ENCODE results near the gene CDYL.

The CDYL gene

GRCh38 chr6:4967301-4968030 lies 191.3 kb downstream of the CDYL start:
- Mint-ChIP-seq H3K36me3 (no peaks in the 10 kb centered on the region), H3K4me3 (no peak overlapping the region), H3K27me3 (peaks cover 0 to 18% of the 10 kb centered on the region in 2 donors), H3K9me3 (no peaks in the 10 kb centered on the region), H3K4me1 (no peaks in the 10 kb centered on the region), H3K27ac (no peak overlapping the region)
- ATAC-seq (replicated peaks) (no peak), DNase-seq (no peak)

- Mint-ChIP-seq H3K27ac (no peak overlapping the region), H3K9me3 (no peaks in the 10 kb centered on the region), H3K4me1 (no peaks in the 10 kb centered on the region), H3K36me3 (no peaks in the 10 kb centered on the region), H3K4me3 (no peak overlapping the region), H3K27me3 (peaks cover 0 to 18% of the 10 kb centered on the region in 2 donors)
- ATAC-seq (replicated peaks): no peak
- no peak for DNase-seq
Measured at GRCh38 chr6:4969609-4970285, 193.5 kb downstream of the CDYL start.

GRCh38 chr6:4970739-4971395 lies 194.7 kb downstream of the CDYL start:
- Mint-ChIP-seq H3K9me3 (no peaks in the 10 kb centered on the region), H3K27ac (no peak overlapping the region), H3K36me3 (no peaks in the 10 kb centered on the region), H3K27me3 (peaks cover 0 to 15% of the 10 kb centered on the region in 2 donors), H3K4me1 (no peaks in the 10 kb centered on the region), H3K4me3 (no peak overlapping the region)
- ATAC-seq (replicated peaks): no peak
- no peak for DNase-seq

GRCh38 chr6:4971851-4972250 lies 195.6 kb downstream of the CDYL start:
- no peak for ATAC-seq (replicated peaks)
- peaks cover 2 to 5% of the 10 kb centered on the region in 2 donors for H3K9me3 Mint-ChIP-seq

GRCh38 chr6:4972438-4972837 lies 196.2 kb downstream of the CDYL start:
- ATAC-seq (replicated peaks) (no peak), DNase-seq (no peak)
- peaks cover 13 to 14% of the 10 kb centered on the region in 2 donors for H3K27me3 Mint-ChIP-seq
- H3K4me1 Mint-ChIP-seq: no peaks in the 10 kb centered on the region
- peaks cover 0 to 4% of the 10 kb centered on the region in 2 donors for H3K36me3 Mint-ChIP-seq
- H3K27ac Mint-ChIP-seq: no peak overlapping the region
- H3K4me3 Mint-ChIP-seq: no peak overlapping the region
- H3K9me3 Mint-ChIP-seq: peaks cover 6 to 8% of the 10 kb centered on the region in 2 donors

More at GRCh38 chr6:4971851-4972250, 195.6 kb downstream of the CDYL start:
- peaks cover 7 to 14% of the 10 kb centered on the region in 2 donors for H3K27me3 Mint-ChIP-seq
- no peak overlapping the region for H3K27ac Mint-ChIP-seq
- no peak for DNase-seq
- H3K4me3 Mint-ChIP-seq: no peak overlapping the region
- no peaks in the 10 kb centered on the region for H3K4me1 Mint-ChIP-seq
- H3K36me3 Mint-ChIP-seq: peaks cover 0 to 4% of the 10 kb centered on the region in 2 donors

- Mint-ChIP-seq H3K27ac (no peak overlapping the region), H3K9me3 (peaks cover 8% of the 10 kb centered on the region in 2 donors), H3K4me1 (no peaks in the 10 kb centered on the region), H3K4me3 (no peak overlapping the region), H3K36me3 (peaks cover 0 to 5% of the 10 kb centered on the region in 2 donors), H3K27me3 (peaks cover 13 to 14% of the 10 kb centered on the region in 2 donors)
- no peak for DNase-seq
- ATAC-seq (replicated peaks): no peak
Measured at GRCh38 chr6:4973415-4973814, 197.2 kb downstream of the CDYL start.

- Mint-ChIP-seq H3K27ac (no peak overlapping the region), H3K9me3 (peaks cover 10% of the 10 kb centered on the region in 2 donors), H3K27me3 (peaks cover 13 to 14% of the 10 kb centered on the region in 2 donors), H3K36me3 (peaks cover 0 to 12% of the 10 kb centered on the region in 2 donors), H3K4me3 (no peak overlapping the region), H3K4me1 (no peaks in the 10 kb centered on the region)
- no peak for DNase-seq
- no peak for ATAC-seq (replicated peaks)
Measured at GRCh38 chr6:4973982-4974745, 198.0 kb downstream of the CDYL start.

GRCh38 chr6:4974962-4975361 lies 198.8 kb downstream of the CDYL start:
- ATAC-seq (replicated peaks) (no peak), DNase-seq (no peak)
- Mint-ChIP-seq H3K36me3 (peaks cover 0 to 17% of the 10 kb centered on the region in 2 donors), H3K4me1 (no peaks in the 10 kb centered on the region), H3K27ac (no peak overlapping the region), H3K9me3 (peaks cover 14 to 15% of the 10 kb centered on the region in 2 donors), H3K4me3 (no peak overlapping the region), H3K27me3 (peaks cover 13 to 14% of the 10 kb centered on the region in 2 donors)

- H3K4me1 Mint-ChIP-seq: no peaks in the 10 kb centered on the region
- no peak overlapping the region for H3K4me3 Mint-ChIP-seq
- H3K27ac Mint-ChIP-seq: no peak overlapping the region
- no peak for DNase-seq
- no peak for ATAC-seq (replicated peaks)
- peaks cover 0 to 21% of the 10 kb centered on the region in 2 donors for H3K36me3 Mint-ChIP-seq
- peaks cover 14 to 15% of the 10 kb centered on the region in 2 donors for H3K9me3 Mint-ChIP-seq
- H3K27me3 Mint-ChIP-seq: peaks cover 9 to 13% of the 10 kb centered on the region in 2 donors
Measured at GRCh38 chr6:4975506-4975905, 199.3 kb downstream of the CDYL start.

GRCh38 chr6:4977468-4977867 lies 201.3 kb downstream of the CDYL start:
- H3K27ac Mint-ChIP-seq: no peak overlapping the region
- H3K4me3 Mint-ChIP-seq: no peak overlapping the region

GRCh38 chr6:4979426-4979825 lies 203.2 kb downstream of the CDYL start:
- no peak overlapping the region for H3K4me3 Mint-ChIP-seq
- peaks cover 0 to 21% of the 10 kb centered on the region in 2 donors for H3K36me3 Mint-ChIP-seq
- DNase-seq (no peak), ATAC-seq (replicated peaks) (no peak)
- H3K27me3 Mint-ChIP-seq: peaks cover 0 to 13% of the 10 kb centered on the region in 2 donors
- H3K9me3 Mint-ChIP-seq: peaks cover 14 to 15% of the 10 kb centered on the region in 2 donors
- H3K27ac Mint-ChIP-seq: no peak overlapping the region
- H3K4me1 Mint-ChIP-seq: no peaks in the 10 kb centered on the region

More at GRCh38 chr6:4977468-4977867, 201.3 kb downstream of the CDYL start:
- no peaks in the 10 kb centered on the region for H3K4me1 Mint-ChIP-seq
- H3K9me3 Mint-ChIP-seq: peaks cover 14 to 15% of the 10 kb centered on the region in 2 donors
- no peak for ATAC-seq (replicated peaks)
- peaks cover 0 to 13% of the 10 kb centered on the region in 2 donors for H3K27me3 Mint-ChIP-seq
- peaks cover 0 to 21% of the 10 kb centered on the region in 2 donors for H3K36me3 Mint-ChIP-seq
- DNase-seq: no peak

GRCh38 chr6:4981761-4982160 lies 205.6 kb downstream of the CDYL start:
- Mint-ChIP-seq H3K27me3 (peaks cover 0 to 7% of the 10 kb centered on the region in 2 donors), H3K27ac (no peak overlapping the region), H3K4me1 (no peaks in the 10 kb centered on the region), H3K36me3 (peaks cover 2 to 21% of the 10 kb centered on the region in 2 donors), H3K9me3 (peaks cover 10 to 13% of the 10 kb centered on the region in 2 donors), H3K4me3 (no peak overlapping the region)
- ATAC-seq (replicated peaks) (no peak), DNase-seq (no peak)

- no peak for ATAC-seq (replicated peaks)
- DNase-seq: no peak
- H3K9me3 Mint-ChIP-seq: peaks cover 10 to 16% of the 10 kb centered on the region in 2 donors
- no peak overlapping the region for H3K27ac Mint-ChIP-seq
- H3K4me1 Mint-ChIP-seq: no peaks in the 10 kb centered on the region
- H3K36me3 Mint-ChIP-seq: peaks cover 4 to 25% of the 10 kb centered on the region in 2 donors
- H3K27me3 Mint-ChIP-seq: no peaks in the 10 kb centered on the region
- H3K4me3 Mint-ChIP-seq: no peak overlapping the region
Measured at GRCh38 chr6:4983322-4983721, 207.1 kb downstream of the CDYL start.

- DNase-seq: no peak
- no peak for ATAC-seq (replicated peaks)
- Mint-ChIP-seq H3K4me1 (no peaks in the 10 kb centered on the region), H3K9me3 (peaks cover 6 to 8% of the 10 kb centered on the region in 2 donors), H3K27ac (no peak overlapping the region), H3K27me3 (no peaks in the 10 kb centered on the region), H3K36me3 (peaks cover 18 to 27% of the 10 kb centered on the region in 2 donors), H3K4me3 (no peak overlapping the region)
Measured at GRCh38 chr6:4986999-4987398, 210.8 kb downstream of the CDYL start.

Data from stimulated activated naive B cell treated with anti-CD40 and anti-IgM and Interleukin-4, amounts not matched to agents 10 μg/mL and 1 μg/mL and 100 μg/mL, for 72 hours (primary cell).